ENCODE data around the gene PSMD8. TPM values are rescaled to one million over a fixed set of nuclear protein-coding genes. Genes with fewer than 3 reads are reported as not detected.

PSMD8 gene
- total RNA-seq, 2 donors from 2014 or later = 232 to 298 TPM

DNA sequence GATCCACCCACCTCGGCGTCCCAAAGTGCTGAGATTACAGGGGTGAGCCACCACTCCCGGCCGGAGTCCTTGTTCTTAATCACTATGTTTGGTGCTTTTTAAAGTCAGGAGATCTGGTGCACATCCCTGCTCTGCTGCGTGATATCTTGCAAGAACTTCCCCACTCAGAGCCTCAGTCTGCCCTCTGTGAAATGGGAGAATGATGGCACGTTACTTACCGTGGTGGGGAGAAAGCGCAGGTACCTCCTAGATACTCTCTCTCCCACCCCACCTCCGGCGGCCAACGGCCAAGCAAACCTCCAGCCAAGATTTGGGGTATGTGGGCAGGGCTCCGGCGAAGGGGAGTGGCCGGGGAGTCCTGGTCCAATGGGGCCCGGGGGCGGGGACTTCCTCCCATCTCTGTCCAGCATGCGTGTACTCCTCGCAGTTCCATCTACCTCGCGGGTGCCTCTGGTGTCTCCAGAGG lies 58.9 kb downstream of the PSMD8 start, which contains the start of gene RYR1:
Gene RYR1 (plus strand): TSS at position 424 of the 466 bp plus-strand sequence. CDS start 139 bp downstream, outside the sequence.
- H3K36me3 ChIP-seq = no peaks in the 10 kb centered on the region
- no peak for TF ChIP-seq POLR2A (IDR thresholded peaks at IDR 0.05)
- TF ChIP-seq, protein P1, sequence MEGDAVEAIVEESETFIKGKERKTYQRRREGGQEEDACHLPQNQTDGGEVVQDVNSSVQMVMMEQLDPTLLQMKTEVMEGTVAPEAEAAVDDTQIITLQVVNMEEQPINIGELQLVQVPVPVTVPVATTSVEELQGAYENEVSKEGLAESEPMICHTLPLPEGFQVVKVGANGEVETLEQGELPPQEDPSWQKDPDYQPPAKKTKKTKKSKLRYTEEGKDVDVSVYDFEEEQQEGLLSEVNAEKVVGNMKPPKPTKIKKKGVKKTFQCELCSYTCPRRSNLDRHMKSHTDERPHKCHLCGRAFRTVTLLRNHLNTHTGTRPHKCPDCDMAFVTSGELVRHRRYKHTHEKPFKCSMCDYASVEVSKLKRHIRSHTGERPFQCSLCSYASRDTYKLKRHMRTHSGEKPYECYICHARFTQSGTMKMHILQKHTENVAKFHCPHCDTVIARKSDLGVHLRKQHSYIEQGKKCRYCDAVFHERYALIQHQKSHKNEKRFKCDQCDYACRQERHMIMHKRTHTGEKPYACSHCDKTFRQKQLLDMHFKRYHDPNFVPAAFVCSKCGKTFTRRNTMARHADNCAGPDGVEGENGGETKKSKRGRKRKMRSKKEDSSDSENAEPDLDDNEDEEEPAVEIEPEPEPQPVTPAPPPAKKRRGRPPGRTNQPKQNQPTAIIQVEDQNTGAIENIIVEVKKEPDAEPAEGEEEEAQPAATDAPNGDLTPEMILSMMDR (IDR thresholded peaks at IDR 0.05) = no peak
- TF ChIP-seq POLR2AphosphoS5 (IDR thresholded peaks at IDR 0.05) = no peak
- no peak for DNase-seq (ENCODE audit: low spot score)
- no peaks in the 10 kb centered on the region for H3K4me1 ChIP-seq (replicated peaks)
- H3K9me3 ChIP-seq = no peaks in the 10 kb centered on the region
- intact Hi-C loops (cut with DNase I) = no loop called here
- no peak within 1 kb of the TSS for H3K27ac ChIP-seq
- H3K27me3 ChIP-seq (replicated peaks; ENCODE audit: insufficient read depth) = peaks cover 18% of the 10 kb centered on the region
- WGBS = 15% methylated on average over 20 of the region's 20 CpGs
- H3K4me3 ChIP-seq = no peak within 1 kb of the TSS

Other genes with a start within 250 kb of the PSMD8 start
- 1 to 10 TPM in 1 of 2 donors, not detected in 1; 1.8 TPM for gene DPF1, start 150.3 kb upstream of the PSMD8 start, total RNA-seq
- gene PPP1R14A, start 118.2 kb upstream of the PSMD8 start, total RNA-seq = 100 to 1,000 TPM in 1 of 2 donors, 10 to 100 TPM in 1; 44.1 to 151 TPM
- 100 to 1,000 TPM; 349 to 932 TPM for gene SPINT2, start 110.0 kb upstream of the PSMD8 start, total RNA-seq
- 10 to 100 TPM in 1 of 2 donors, 1 to 10 TPM in 1; 9.7 to 15.5 TPM for gene C19orf33, start 70.3 kb upstream of the PSMD8 start, total RNA-seq
- 10 to 100 TPM; 34.7 to 71.9 TPM for gene YIF1B, start 58.6 kb upstream of the PSMD8 start, total RNA-seq
- gene KCNK6, start 54.7 kb upstream of the PSMD8 start, total RNA-seq = 1 to 10 TPM; 5.9 to 7.3 TPM
- 10 to 100 TPM; 10.7 to 20.6 TPM for gene CATSPERG, start 38.7 kb upstream of the PSMD8 start, total RNA-seq
- 1 to 10 TPM in 1 of 2 donors, under 1 TPM in 1; 0.27 to 7.4 TPM for gene GGN, start 13.5 kb downstream of the PSMD8 start, total RNA-seq
- gene SPRED3, start 14.1 kb downstream of the PSMD8 start, total RNA-seq = 1 to 10 TPM in 1 of 2 donors, under 1 TPM in 1; 0.82 to 3.3 TPM
- 10 to 100 TPM; 19.9 to 59.5 TPM for gene FAM98C, start 28.5 kb downstream of the PSMD8 start, total RNA-seq
- 1 to 10 TPM; 1.4 to 1.6 TPM for gene RASGRP4, start 51.6 kb downstream of the PSMD8 start, total RNA-seq
- gene RYR1, start 59.1 kb downstream of the PSMD8 start, total RNA-seq = 1 to 10 TPM; 5.7 to 8.6 TPM
- gene MAP4K1, start 243.4 kb downstream of the PSMD8 start, total RNA-seq = 10 to 100 TPM in 1 of 2 donors, 1 to 10 TPM in 1; 1.6 to 14.1 TPM
- 100 to 1,000 TPM; 368 to 618 TPM for gene EIF3K, start 244.6 kb downstream of the PSMD8 start, total RNA-seq

Measured in prostate gland (tissue), 2 donors.